Fibroblast of lung (primary cell): Measurements from ENCODE around the gene CHI3L2. TPM values are rescaled to one million over a fixed set of nuclear protein-coding genes. Genes with fewer than 3 reads are reported as not detected.

ENCODE experiments used
- DNase-seq, 2 donors: peaks; one replicate each; pipeline versions ENCODE4 v3.0.0 to v3.0.0-alpha.2; 2010; ENCODE audit warnings: low read depth in 2 of 2
- H2AFZ ChIP-seq: 2 replicates; pipeline ENCODE4 v1.5.1; 2012; ENCODE audit warnings: low read length, control low read depth, inconsistent platforms
- H3K27ac ChIP-seq: 2 replicates; pipeline ENCODE4 v1.5.1; 2011; ENCODE audit warnings: low read length, control low read depth; ENCODE audit not compliant: insufficient read depth
- H3K27me3 ChIP-seq: 2 replicates; pipeline ENCODE4 v1.5.1; 2011; ENCODE audit warnings: mild to moderate bottlenecking, low read length; ENCODE audit not compliant: control insufficient read depth, insufficient read depth
- H3K36me3 ChIP-seq: 2 replicates; pipeline ENCODE4 v1.5.1; 2011; ENCODE audit warnings: low read length; ENCODE audit not compliant: control insufficient read depth, insufficient read depth
- H3K4me1 ChIP-seq: 2 replicates; pipeline ENCODE4 v1.5.1; 2011; ENCODE audit warnings: low read length; ENCODE audit not compliant: control insufficient read depth, insufficient read depth; ENCODE audit errors: extremely low read depth
- H3K4me2 ChIP-seq: 2 replicates; pipeline ENCODE4 v1.5.1; 2011; ENCODE audit warnings: low read length, control low read depth; ENCODE audit not compliant: insufficient read depth; ENCODE audit errors: extremely low read depth
- H3K4me3 ChIP-seq, 4 experiments: fragments of 200-600 bp in 1 of 4; sonication (generic) in 1 of 4; replicated peaks in 1 of 4; 2 replicates each; pipeline ENCODE4 v1.5.1; 2011 to 2016; ENCODE audit warnings: low read length in 4 of 4, low read depth in 3 of 4, mild to moderate bottlenecking in 3 of 4, control low read depth in 2 of 4, inconsistent platforms in 1 of 4, mixed read lengths in 1 of 4; ENCODE audit not compliant: insufficient read depth in 1 of 4; ENCODE audit errors: control extremely low read depth in 1 of 4
- H3K79me2 ChIP-seq: 2 replicates; pipeline ENCODE4 v1.5.1; 2012; ENCODE audit warnings: mild to moderate bottlenecking, low read length, inconsistent platforms; ENCODE audit not compliant: control insufficient read depth, insufficient read depth
- H3K9ac ChIP-seq: 2 replicates; pipeline ENCODE4 v1.5.1; 2011; ENCODE audit warnings: mild to moderate bottlenecking, low read length, control low read depth; ENCODE audit not compliant: insufficient read depth
- H3K9me3 ChIP-seq: 2 replicates; pipeline ENCODE4 v1.5.1; 2012; ENCODE audit warnings: low read depth, low read length; ENCODE audit not compliant: control insufficient read depth, insufficient read depth
- H4K20me1 ChIP-seq: 2 replicates; pipeline ENCODE4 v1.5.1; 2011; ENCODE audit warnings: low read length; ENCODE audit not compliant: control insufficient read depth, insufficient read depth; ENCODE audit errors: extremely low read depth
- CTCF ChIP-seq, 2 donors: IDR thresholded peaks in 1 of 2; conservative IDR thresholded peaks in 1 of 2; 1 replicate in 1 of 2; 2 replicates in 1 of 2; pipeline ENCODE4 v1.5.1; 2011 to 2012; ENCODE audit warnings: low read length in 2 of 2, control low read depth in 1 of 2, inconsistent platforms in 1 of 2, low read depth in 1 of 2, mild to moderate bottlenecking in 1 of 2
- EZH2 ChIP-seq: IDR thresholded peaks from 2 replicates; pipeline ENCODE4 v1.5.1; 2012; ENCODE audit warnings: low read length, control low read depth, mild to moderate bottlenecking; ENCODE audit errors: missing control alignments
- polyA plus RNA-seq, 2 donors: library from polyadenylated mRNA; depleted of rRNA in 1 of 2; stranded (reverse) in 1 of 2; unstranded in 1 of 2; fragments of >200 nt; gene quantifications; 2 replicates each; pipeline ENCODE4 v1.2.1, GENCODE V29; 2011 to 2012; ENCODE audit warnings: missing spikeins in 1 of 2
- total RNA-seq: library from RNA; depleted of rRNA; stranded (reverse); fragments of >200 nt; gene quantifications from 2 replicates; pipeline ENCODE4 v1.2.1, GENCODE V29; 2014

The CHI3L2 gene
- total and polyA plus RNA-seq, 2 donors (not counting 1 experiment from before 2014, with no cell fraction given): 1.5 to 3.8 TPM

DNA sequence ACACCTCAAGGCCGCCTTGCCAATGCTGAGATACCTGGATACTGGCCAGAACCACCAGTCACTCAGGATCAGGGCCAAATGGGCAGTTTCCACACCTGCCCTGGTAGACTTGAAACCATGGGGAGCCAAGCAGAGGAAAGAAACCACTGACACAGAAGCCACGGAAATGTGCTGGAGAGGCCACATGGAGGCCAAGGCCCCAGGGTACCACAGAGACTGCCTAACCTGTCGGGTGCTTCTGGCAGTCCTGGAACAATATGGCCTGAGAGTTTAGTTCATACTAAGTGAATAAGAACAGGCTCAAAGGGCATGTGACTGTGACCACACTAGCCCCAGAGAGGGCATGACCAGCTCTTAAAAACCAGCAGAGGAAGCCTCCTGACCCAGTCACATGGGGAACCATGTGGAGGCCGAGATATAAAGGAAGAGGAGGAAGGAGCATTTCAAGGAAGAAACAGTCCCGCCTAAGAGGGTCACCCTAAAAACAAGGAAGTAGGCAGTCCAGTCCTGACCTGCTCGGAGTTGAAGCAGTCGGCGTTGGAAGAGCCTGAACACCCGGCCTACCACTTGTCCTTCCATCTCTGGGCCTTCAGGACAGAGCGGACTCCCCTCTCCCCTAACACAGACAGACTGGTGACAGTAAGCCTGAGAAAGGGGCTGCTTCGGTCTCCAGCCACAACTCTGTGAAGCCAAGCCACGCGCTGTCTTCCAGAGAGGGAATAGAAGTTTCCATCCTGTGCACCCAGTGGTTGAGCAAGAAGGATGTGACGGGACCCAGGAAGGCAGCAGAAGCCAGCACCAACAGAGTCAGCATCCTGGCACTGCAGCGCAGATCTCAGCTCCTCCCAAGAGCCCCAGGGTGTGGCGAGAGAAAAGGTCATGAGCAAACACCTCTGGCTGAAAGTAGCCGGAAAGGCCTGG lies 27.4 kb upstream of the CHI3L2 start, which contains the start of gene DENND2D:
Gene DENND2D, minus strand, starts transcription at position 766 of the 921 bp plus-strand sequence. Its CDS starts 187 bp downstream, at position 579.
- Histone ChIP-seq H3K4me2 (no peak within 1 kb of the TSS), H3K4me1 (peaks cover 2% of the 10 kb centered on the region), H3K4me3 (no peak within 1 kb of the TSS), H3K27me3 (peaks cover 9% of the 10 kb centered on the region), H4K20me1 (no peaks in the 10 kb centered on the region), H2AFZ (no peak within 1 kb of the TSS), H3K27ac (no peak within 1 kb of the TSS), H3K36me3 (no peaks in the 10 kb centered on the region), H3K79me2 (no peaks in the 10 kb centered on the region), H3K9ac (no peak within 1 kb of the TSS), H3K9me3 (no peaks in the 10 kb centered on the region)
- DNase-seq: no peak
- TF ChIP-seq CTCF (conservative IDR thresholded peaks at IDR 0.05 in 1 of 2, IDR thresholded peaks at IDR 0.05 in 1 of 2; ENCODE audit: low read depth in 1 of 2, low read length in 2 of 2): no peak
- TF ChIP-seq EZH2: no peak

GRCh38 chr1:111200802-111201161 lies 26.7 kb upstream of the CHI3L2 start:
- H3K27me3 ChIP-seq: peaks cover 10% of the 10 kb centered on the region
- no peak for DNase-seq
- no peak overlapping the region for H3K4me2 ChIP-seq

More at GRCh38 chr1:111200802-111201161, 26.7 kb upstream of the CHI3L2 start:
- H3K9me3 ChIP-seq: no peaks in the 10 kb centered on the region
- no peak overlapping the region for H3K27ac ChIP-seq
- no peaks in the 10 kb centered on the region for H3K79me2 ChIP-seq
- H3K4me3 ChIP-seq: no peak overlapping the region
- peaks cover 2% of the 10 kb centered on the region for H3K4me1 ChIP-seq
- no peak overlapping the region for H3K9ac ChIP-seq
- H4K20me1 ChIP-seq: no peaks in the 10 kb centered on the region
- no peak overlapping the region for H2AFZ ChIP-seq
- no peaks in the 10 kb centered on the region for H3K36me3 ChIP-seq
- no peak for TF ChIP-seq CTCF (conservative IDR thresholded peaks at IDR 0.05 in 1 of 2, IDR thresholded peaks at IDR 0.05 in 1 of 2; ENCODE audit: low read depth in 1 of 2, low read length in 2 of 2)
- TF ChIP-seq EZH2: no peak
